ENCODE results near the gene PHACTR2. TPM values are rescaled to one million over a fixed set of nuclear protein-coding genes. Genes with fewer than 3 reads are reported as not detected.

PHACTR2 gene
- total RNA-seq, 2 experiments from 2014 or later, result 30.9 to 43.8 TPM

GRCh38 chr6:143742070-143742954 lies 64.5 kb downstream of the PHACTR2 start:
- Mint-ChIP-seq H3K27ac (no peak overlapping the region), H3K4me1 (peaks cover 10% of the 10 kb centered on the region)

GRCh38 chr6:143742955-143743255 lies 65.1 kb downstream of the PHACTR2 start:
- CTCF ChIA-PET, result no interaction called here

More at GRCh38 chr6:143742070-143742954, 64.5 kb downstream of the PHACTR2 start:
- H3K4me3 Mint-ChIP-seq, result no peak overlapping the region
- CTCF ChIA-PET, result interaction anchor here (1.1 to 1.3 kb wide), 2 partner anchors 35 to 271 kb away, joined by 3 to 4 read pairs; no protein-coding TSS in a partner anchor
- POLR2A ChIA-PET, result interaction anchor here (0.6 to 0.8 kb wide), 2 partner anchors 43 to 196 kb away, joined by 4 to 12 read pairs; no protein-coding TSS in a partner anchor
- DNase-seq, result no peak
- H3K27me3 Mint-ChIP-seq, result no peaks in the 10 kb centered on the region
- peaks cover 4% of the 10 kb centered on the region for H3K36me3 Mint-ChIP-seq (ENCODE audit: low read depth)
- H3K9me3 Mint-ChIP-seq, result peaks cover 11% of the 10 kb centered on the region

GRCh38 chr6:143743301-143744166 lies 65.8 kb downstream of the PHACTR2 start:
- Mint-ChIP-seq H3K27me3 (no peaks in the 10 kb centered on the region), H3K4me1 (peaks cover 10% of the 10 kb centered on the region), H3K27ac (no peak overlapping the region), H3K9me3 (peaks cover 11% of the 10 kb centered on the region), H3K36me3 (ENCODE audit: low read depth) (peaks cover 4% of the 10 kb centered on the region), H3K4me3 (no peak overlapping the region)
- POLR2A ChIA-PET, result interaction anchor here (0.6 kb wide), 1 partner anchor 198 kb away, joined by 12 read pairs; no protein-coding TSS in a partner anchor
- DNase-seq, result no peak
- CTCF ChIA-PET, result no interaction called here

More at GRCh38 chr6:143742955-143743255, 65.1 kb downstream of the PHACTR2 start:
- no peak for DNase-seq
- no peaks in the 10 kb centered on the region for H3K27me3 Mint-ChIP-seq
- H3K36me3 Mint-ChIP-seq (ENCODE audit: low read depth), result peaks cover 4% of the 10 kb centered on the region
- POLR2A ChIA-PET, result interaction anchor here (0.6 kb wide), 1 partner anchor 197 kb away, joined by 12 read pairs; no protein-coding TSS in a partner anchor
- H3K9me3 Mint-ChIP-seq, result peaks cover 11% of the 10 kb centered on the region
- no peak overlapping the region for H3K4me3 Mint-ChIP-seq
- no peak overlapping the region for H3K27ac Mint-ChIP-seq
- peaks cover 10% of the 10 kb centered on the region for H3K4me1 Mint-ChIP-seq

- H3K27ac Mint-ChIP-seq, result no peak overlapping the region
- H3K4me3 Mint-ChIP-seq, result no peak overlapping the region
- peaks cover 2% of the 10 kb centered on the region for H3K36me3 Mint-ChIP-seq (ENCODE audit: low read depth)
- CTCF ChIA-PET, result no interaction called here
- POLR2A ChIA-PET, result no interaction called here
- no peaks in the 10 kb centered on the region for H3K27me3 Mint-ChIP-seq
- H3K4me1 Mint-ChIP-seq, result peaks cover 2% of the 10 kb centered on the region
- H3K9me3 Mint-ChIP-seq, result peaks cover 6% of the 10 kb centered on the region
- DNase-seq, result no peak
These were observed 66.9 kb downstream of the PHACTR2 start for GRCh38 chr6:143744551-143745165.

GRCh38 chr6:143745166-143746133 lies 67.7 kb downstream of the PHACTR2 start:
- Mint-ChIP-seq H3K27ac (no peak overlapping the region), H3K4me3 (no peak overlapping the region), H3K4me1 (no peaks in the 10 kb centered on the region), H3K9me3 (peaks cover 3% of the 10 kb centered on the region), H3K36me3 (ENCODE audit: low read depth) (no peaks in the 10 kb centered on the region), H3K27me3 (no peaks in the 10 kb centered on the region)
- ChIA-PET CTCF (no interaction called here), POLR2A (no interaction called here)
- DNase-seq, result no peak

GRCh38 chr6:143746202-143747119 lies 68.7 kb downstream of the PHACTR2 start:
- Mint-ChIP-seq H3K4me3 (no peak overlapping the region), H3K36me3 (ENCODE audit: low read depth) (no peaks in the 10 kb centered on the region), H3K27me3 (no peaks in the 10 kb centered on the region), H3K9me3 (peaks cover 3% of the 10 kb centered on the region), H3K27ac (no peak overlapping the region), H3K4me1 (no peaks in the 10 kb centered on the region)
- ChIA-PET CTCF (no interaction called here), POLR2A (no interaction called here)
- no peak for DNase-seq

GRCh38 chr6:143747347-143747842 lies 69.6 kb downstream of the PHACTR2 start:
- H3K27ac Mint-ChIP-seq, result no peak overlapping the region
- no peak overlapping the region for H3K4me3 Mint-ChIP-seq
- H3K36me3 Mint-ChIP-seq (ENCODE audit: low read depth), result no peaks in the 10 kb centered on the region
- POLR2A ChIA-PET, result no interaction called here
- DNase-seq, result no peak
- no peaks in the 10 kb centered on the region for H3K9me3 Mint-ChIP-seq
- no peaks in the 10 kb centered on the region for H3K27me3 Mint-ChIP-seq
- H3K4me1 Mint-ChIP-seq, result no peaks in the 10 kb centered on the region
- CTCF ChIA-PET, result interaction anchor here (0.6 to 0.7 kb wide), 2 partner anchors 878 to 1550 kb away, joined by 3 to 5 read pairs; no protein-coding TSS in a partner anchor

- Mint-ChIP-seq H3K36me3 (ENCODE audit: low read depth) (peaks cover 2% of the 10 kb centered on the region), H3K4me3 (no peak overlapping the region), H3K27me3 (no peaks in the 10 kb centered on the region), H3K4me1 (no peaks in the 10 kb centered on the region), H3K27ac (no peak overlapping the region), H3K9me3 (no peaks in the 10 kb centered on the region)
- POLR2A ChIA-PET, result no interaction called here
- CTCF ChIA-PET, result interaction anchor here (2.4 kb wide), 1 partner anchor 9 kb away, joined by 5 read pairs; no protein-coding TSS in a partner anchor
- no peak for DNase-seq
These were observed 72.1 kb downstream of the PHACTR2 start for GRCh38 chr6:143749891-143750290.

GRCh38 chr6:143750877-143751276 lies 73.1 kb downstream of the PHACTR2 start:
- Mint-ChIP-seq H3K4me3 (no peak overlapping the region), H3K36me3 (ENCODE audit: low read depth) (peaks cover 2% of the 10 kb centered on the region), H3K9me3 (no peaks in the 10 kb centered on the region), H3K27ac (no peak overlapping the region), H3K4me1 (no peaks in the 10 kb centered on the region), H3K27me3 (no peaks in the 10 kb centered on the region)
- ChIA-PET CTCF (interaction anchor here (1.0 to 2.4 kb wide), 2 partner anchors 10 to 17 kb away, joined by 3 to 5 read pairs; no protein-coding TSS in a partner anchor), POLR2A (no interaction called here)
- DNase-seq, result no peak

GRCh38 chr6:143752459-143752858 lies 74.7 kb downstream of the PHACTR2 start:
- H3K9me3 Mint-ChIP-seq, result no peaks in the 10 kb centered on the region
- no peak for DNase-seq
- H3K27ac Mint-ChIP-seq, result no peak overlapping the region
- POLR2A ChIA-PET, result no interaction called here
- H3K4me1 Mint-ChIP-seq, result no peaks in the 10 kb centered on the region
- H3K4me3 Mint-ChIP-seq, result no peak overlapping the region
- H3K36me3 Mint-ChIP-seq (ENCODE audit: low read depth), result peaks cover 2% of the 10 kb centered on the region
- CTCF ChIA-PET, result no interaction called here
- H3K27me3 Mint-ChIP-seq, result no peaks in the 10 kb centered on the region

GRCh38 chr6:143753678-143754077 lies 75.9 kb downstream of the PHACTR2 start:
- H3K27ac Mint-ChIP-seq, result no peak overlapping the region
- POLR2A ChIA-PET, result no interaction called here
- H3K9me3 Mint-ChIP-seq, result no peaks in the 10 kb centered on the region
- no peak for DNase-seq
- H3K4me3 Mint-ChIP-seq, result no peak overlapping the region
- CTCF ChIA-PET, result no interaction called here
- H3K27me3 Mint-ChIP-seq, result no peaks in the 10 kb centered on the region
- peaks cover 1% of the 10 kb centered on the region for H3K4me1 Mint-ChIP-seq
- peaks cover 2% of the 10 kb centered on the region for H3K36me3 Mint-ChIP-seq (ENCODE audit: low read depth)

All from activated CD4-positive, alpha-beta T cell treated with anti-CD3 and anti-CD28 coated beads, Interleukin-2, amount 10 ng/mL, durations not matched to agents 7 days and 5 days (primary cell).